Fibroblast of lung (primary cell): ENCODE measurements around the gene ADAM21. TPM values are rescaled to one million over a fixed set of nuclear protein-coding genes. Genes with fewer than 3 reads are reported as not detected.
"Not testable (repeated sequence)": the region's sequence is repeated elsewhere in the genome, so short reads cannot be mapped to it uniquely, and the experiment has no call there.

Experiments used
- DNase-seq, 2 donors: peaks; one replicate each; pipeline versions ENCODE4 v3.0.0 to v3.0.0-alpha.2; 2010; ENCODE audit warnings: low read depth in 2 of 2
- H2AFZ ChIP-seq: 2 replicates; pipeline ENCODE4 v1.5.1; 2012; ENCODE audit warnings: low read length, control low read depth, inconsistent platforms
- H3K27ac ChIP-seq: 2 replicates; pipeline ENCODE4 v1.5.1; 2011; ENCODE audit warnings: low read length, control low read depth; ENCODE audit not compliant: insufficient read depth
- H3K27me3 ChIP-seq: 2 replicates; pipeline ENCODE4 v1.5.1; 2011; ENCODE audit warnings: mild to moderate bottlenecking, low read length; ENCODE audit not compliant: control insufficient read depth, insufficient read depth
- H3K36me3 ChIP-seq: 2 replicates; pipeline ENCODE4 v1.5.1; 2011; ENCODE audit warnings: low read length; ENCODE audit not compliant: control insufficient read depth, insufficient read depth
- H3K4me1 ChIP-seq: 2 replicates; pipeline ENCODE4 v1.5.1; 2011; ENCODE audit warnings: low read length; ENCODE audit not compliant: control insufficient read depth, insufficient read depth; ENCODE audit errors: extremely low read depth
- H3K4me2 ChIP-seq: 2 replicates; pipeline ENCODE4 v1.5.1; 2011; ENCODE audit warnings: low read length, control low read depth; ENCODE audit not compliant: insufficient read depth; ENCODE audit errors: extremely low read depth
- H3K4me3 ChIP-seq, 4 experiments: fragments of 200-600 bp in 1 of 4; sonication (generic) in 1 of 4; replicated peaks in 1 of 4; 2 replicates each; pipeline ENCODE4 v1.5.1; 2011 to 2016; ENCODE audit warnings: low read length in 4 of 4, low read depth in 3 of 4, mild to moderate bottlenecking in 3 of 4, control low read depth in 2 of 4, inconsistent platforms in 1 of 4, mixed read lengths in 1 of 4; ENCODE audit not compliant: insufficient read depth in 1 of 4; ENCODE audit errors: control extremely low read depth in 1 of 4
- H3K79me2 ChIP-seq: 2 replicates; pipeline ENCODE4 v1.5.1; 2012; ENCODE audit warnings: mild to moderate bottlenecking, low read length, inconsistent platforms; ENCODE audit not compliant: control insufficient read depth, insufficient read depth
- H3K9ac ChIP-seq: 2 replicates; pipeline ENCODE4 v1.5.1; 2011; ENCODE audit warnings: mild to moderate bottlenecking, low read length, control low read depth; ENCODE audit not compliant: insufficient read depth
- H3K9me3 ChIP-seq: 2 replicates; pipeline ENCODE4 v1.5.1; 2012; ENCODE audit warnings: low read depth, low read length; ENCODE audit not compliant: control insufficient read depth, insufficient read depth
- H4K20me1 ChIP-seq: 2 replicates; pipeline ENCODE4 v1.5.1; 2011; ENCODE audit warnings: low read length; ENCODE audit not compliant: control insufficient read depth, insufficient read depth; ENCODE audit errors: extremely low read depth
- EZH2 ChIP-seq: IDR thresholded peaks from 2 replicates; pipeline ENCODE4 v1.5.1; 2012; ENCODE audit warnings: low read length, control low read depth, mild to moderate bottlenecking; ENCODE audit errors: missing control alignments
- polyA minus RNA-seq: library from RNA; depleted of rRNA, polyadenylated mRNA; stranded (reverse); fragments of >200 nt; gene quantifications from 2 replicates; pipeline ENCODE4 v1.2.3, GENCODE V29; 2011; ENCODE audit warnings: low replicate concordance
- polyA plus RNA-seq, 2 donors: library from polyadenylated mRNA; depleted of rRNA in 1 of 2; stranded (reverse) in 1 of 2; unstranded in 1 of 2; fragments of >200 nt; gene quantifications; 2 replicates each; pipeline ENCODE4 v1.2.1, GENCODE V29; 2011 to 2012; ENCODE audit warnings: missing spikeins in 1 of 2
- total RNA-seq: library from RNA; depleted of rRNA; stranded (reverse); fragments of >200 nt; gene quantifications from 2 replicates; pipeline ENCODE4 v1.2.1, GENCODE V29; 2014
- TF ChIP-seq, protein P1 (sequence below), 2 donors: IDR thresholded peaks in 1 of 2; conservative IDR thresholded peaks in 1 of 2; 1 replicate in 1 of 2; 2 replicates in 1 of 2; pipeline ENCODE4 v1.5.1; 2011 to 2012; ENCODE audit warnings: low read length in 2 of 2, control low read depth in 1 of 2, inconsistent platforms in 1 of 2, low read depth in 1 of 2, mild to moderate bottlenecking in 1 of 2

Gene ADAM21
- total RNA-seq: 0.51 and 0.66 TPM in 2 replicates
- polyA plus RNA-seq: 0.36 and 0.79 TPM in 2 replicates
- polyA plus RNA-seq (2012): 0.22 and 0.58 TPM in 2 replicates
- not detected in 2 replicates for polyA minus RNA-seq

DNA sequence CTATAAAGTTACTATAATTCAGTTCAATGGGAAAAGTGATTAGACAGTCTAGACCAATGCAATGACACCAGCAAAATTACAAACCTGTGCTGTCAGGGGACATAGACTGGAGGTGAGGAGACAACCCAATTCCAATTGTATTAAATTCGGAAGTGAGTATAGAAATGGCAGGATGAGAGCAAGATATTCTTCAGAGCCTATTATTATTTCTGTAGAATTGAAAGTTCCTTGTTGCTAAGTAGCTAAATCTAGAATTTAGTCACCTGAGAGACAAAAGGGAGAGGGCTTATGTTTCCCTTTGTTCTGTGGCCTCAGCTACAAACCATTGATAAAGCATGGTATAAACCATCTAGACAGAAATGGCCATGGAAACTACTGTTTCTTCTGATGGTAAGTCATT is at the start of gene ADAM21:
TSS of gene ADAM21 (plus strand) at position 301 of the 400 bp plus-strand sequence. CDS start 5,326 bp downstream, outside the sequence.
- H3K4me2 ChIP-seq: no peak within 1 kb of the TSS
- H3K36me3 ChIP-seq: no peaks in the 10 kb centered on the region
- H3K4me3 ChIP-seq: no peak within 1 kb of the TSS
- H3K9me3 ChIP-seq: no peaks in the 10 kb centered on the region
- TF ChIP-seq, protein P1, sequence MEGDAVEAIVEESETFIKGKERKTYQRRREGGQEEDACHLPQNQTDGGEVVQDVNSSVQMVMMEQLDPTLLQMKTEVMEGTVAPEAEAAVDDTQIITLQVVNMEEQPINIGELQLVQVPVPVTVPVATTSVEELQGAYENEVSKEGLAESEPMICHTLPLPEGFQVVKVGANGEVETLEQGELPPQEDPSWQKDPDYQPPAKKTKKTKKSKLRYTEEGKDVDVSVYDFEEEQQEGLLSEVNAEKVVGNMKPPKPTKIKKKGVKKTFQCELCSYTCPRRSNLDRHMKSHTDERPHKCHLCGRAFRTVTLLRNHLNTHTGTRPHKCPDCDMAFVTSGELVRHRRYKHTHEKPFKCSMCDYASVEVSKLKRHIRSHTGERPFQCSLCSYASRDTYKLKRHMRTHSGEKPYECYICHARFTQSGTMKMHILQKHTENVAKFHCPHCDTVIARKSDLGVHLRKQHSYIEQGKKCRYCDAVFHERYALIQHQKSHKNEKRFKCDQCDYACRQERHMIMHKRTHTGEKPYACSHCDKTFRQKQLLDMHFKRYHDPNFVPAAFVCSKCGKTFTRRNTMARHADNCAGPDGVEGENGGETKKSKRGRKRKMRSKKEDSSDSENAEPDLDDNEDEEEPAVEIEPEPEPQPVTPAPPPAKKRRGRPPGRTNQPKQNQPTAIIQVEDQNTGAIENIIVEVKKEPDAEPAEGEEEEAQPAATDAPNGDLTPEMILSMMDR (conservative IDR thresholded peaks at IDR 0.05 in 1 of 2, IDR thresholded peaks at IDR 0.05 in 1 of 2; ENCODE audit: low read depth in 1 of 2, low read length in 2 of 2): no peak
- no peak for TF ChIP-seq EZH2
- no peaks in the 10 kb centered on the region for H3K4me1 ChIP-seq
- H2AFZ ChIP-seq: no peak within 1 kb of the TSS
- no peak within 1 kb of the TSS for H3K9ac ChIP-seq
- H3K79me2 ChIP-seq: no peaks in the 10 kb centered on the region
- no peak within 1 kb of the TSS for H3K27ac ChIP-seq
- H3K27me3 ChIP-seq: no peaks in the 10 kb centered on the region
- no peak for DNase-seq
- H4K20me1 ChIP-seq: no peaks in the 10 kb centered on the region

DNA sequence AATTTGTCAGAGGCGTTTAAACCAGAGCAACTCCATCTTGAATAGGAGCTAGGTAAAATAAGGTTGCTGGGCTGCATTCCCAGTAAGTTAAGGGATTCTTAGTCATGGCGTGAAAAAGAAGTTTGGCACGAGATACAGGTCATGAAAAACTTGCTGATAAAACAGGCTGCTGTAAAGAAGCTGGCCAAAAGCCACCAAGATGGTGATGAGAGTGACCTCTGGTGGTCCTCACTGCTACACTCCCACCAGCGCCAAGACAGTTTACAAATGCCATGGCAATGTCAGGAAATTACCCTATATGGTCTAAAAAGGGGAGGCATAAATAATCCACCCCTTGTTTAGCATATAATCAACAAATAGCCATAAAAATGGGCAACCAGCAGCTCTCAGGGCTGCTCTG is 48.6 kb upstream of the ADAM21 start:
- not testable (repeated sequence) for H3K36me3 ChIP-seq, H3K79me2 ChIP-seq, H3K27ac ChIP-seq, H3K9me3 ChIP-seq, H3K27me3 ChIP-seq, H3K4me2 ChIP-seq, H3K4me3 ChIP-seq, H4K20me1 ChIP-seq, H2AFZ ChIP-seq, H3K9ac ChIP-seq, H3K4me1 ChIP-seq
- peak; percentile 23 to 73 for DNase-seq

DNA sequence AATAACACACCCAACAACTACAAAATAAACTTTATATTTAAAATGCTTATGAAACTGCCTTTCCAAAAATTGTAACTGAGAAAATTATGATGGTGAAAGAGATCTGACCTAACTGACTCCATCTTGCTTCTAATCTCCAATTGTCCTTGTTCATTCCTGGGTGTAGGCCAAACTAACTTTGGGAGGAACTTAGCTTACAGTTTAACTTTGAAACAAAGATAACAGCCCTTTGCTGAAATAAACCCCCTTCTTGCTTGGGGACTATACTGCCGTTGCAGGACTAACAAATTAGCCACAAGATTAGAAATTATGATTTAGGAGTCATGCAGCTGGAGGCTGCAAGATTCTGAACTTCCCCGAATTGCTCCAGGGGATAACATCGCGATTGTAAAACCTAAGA is 45.8 kb upstream of the ADAM21 start:
- not testable (repeated sequence) for DNase-seq, H3K4me1 ChIP-seq, H3K4me2 ChIP-seq, H3K27me3 ChIP-seq, H3K36me3 ChIP-seq, H3K9me3 ChIP-seq, H3K4me3 ChIP-seq, H4K20me1 ChIP-seq, H3K9ac ChIP-seq, H3K79me2 ChIP-seq, H2AFZ ChIP-seq, H3K27ac ChIP-seq

DNA sequence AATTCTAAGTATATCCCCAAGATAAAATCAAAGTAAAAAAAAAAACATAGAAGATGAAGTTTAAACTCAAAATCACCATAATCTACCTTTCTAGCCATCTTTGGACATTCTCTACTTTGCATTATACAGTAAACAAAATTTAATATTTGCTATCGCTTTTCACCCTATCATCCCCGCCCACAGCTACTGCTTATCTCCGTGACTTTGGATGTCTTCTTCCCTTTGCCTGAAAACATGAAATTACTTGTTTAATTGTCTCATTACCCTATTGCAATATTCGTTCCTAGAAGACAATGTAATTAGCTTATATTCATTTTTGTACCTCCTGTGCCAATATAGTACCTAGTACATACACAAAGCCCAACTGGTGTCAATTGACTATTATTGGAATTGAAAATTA is 44.4 kb upstream of the ADAM21 start:
- Histone ChIP-seq H3K9me3 (no peaks in the 10 kb centered on the region), H2AFZ (no peak overlapping the region), H3K27ac (no peak overlapping the region), H3K9ac (no peak overlapping the region), H3K79me2 (no peaks in the 10 kb centered on the region), H3K4me1 (no peaks in the 10 kb centered on the region), H3K27me3 (no peaks in the 10 kb centered on the region), H4K20me1 (peaks cover 2% of the 10 kb centered on the region), H3K36me3 (no peaks in the 10 kb centered on the region), H3K4me2 (no peak overlapping the region), H3K4me3 (no peak overlapping the region)
- TF ChIP-seq, protein P1 (conservative IDR thresholded peaks at IDR 0.05 in 1 of 2, IDR thresholded peaks at IDR 0.05 in 1 of 2; ENCODE audit: low read depth in 1 of 2, low read length in 2 of 2): no peak
- no peak for TF ChIP-seq EZH2
- no peak for DNase-seq
